ENCODE results near the gene CXCL1.

DNA sequence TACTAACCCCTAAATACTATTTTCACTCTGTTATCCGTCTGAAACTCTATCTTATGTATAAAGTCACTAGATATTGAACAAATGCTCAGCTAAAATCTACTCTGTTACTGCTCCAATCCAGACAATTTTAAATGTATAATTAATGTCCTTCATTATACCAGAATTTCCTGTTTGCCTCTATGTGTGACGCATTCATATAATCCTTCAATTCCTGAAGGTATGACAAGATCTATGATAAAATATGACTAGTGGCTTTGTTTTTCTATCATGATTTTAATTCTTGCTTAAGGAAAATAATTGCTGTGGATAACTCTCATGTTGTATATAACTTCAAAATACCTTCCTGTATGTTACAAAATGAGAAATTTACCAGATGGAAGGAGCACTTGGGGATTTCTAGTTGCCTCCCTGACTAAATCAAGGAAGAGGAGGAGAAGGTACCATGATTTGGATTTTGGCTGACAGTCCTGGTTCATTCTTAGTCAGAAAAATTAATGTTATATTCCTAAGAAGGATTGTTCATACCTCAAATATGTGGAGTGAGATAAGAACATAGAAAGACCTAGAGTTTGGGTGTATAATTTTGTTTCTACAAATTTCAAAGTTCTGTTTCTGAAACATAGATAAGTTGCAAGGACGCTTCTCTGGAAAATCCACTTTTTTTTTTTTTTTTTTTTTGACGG is 27.8 kb upstream of the CXCL1 start:
- TF ChIP-seq ZNF274 (IDR thresholded peaks at IDR 0.05; ENCODE audit: low read depth, low read length) (no peak), YY1 (IDR thresholded peaks at IDR 0.05; ENCODE audit: insufficient read depth, insufficient read length) (no peak), SUZ12 (IDR thresholded peaks at IDR 0.05; ENCODE audit: extremely low read depth, insufficient read depth, insufficient read length) (no peak)
